Sigmoid colon (tissue), 4 donors: ENCODE measurements around the gene MMP28.

Experiments used
- EP300 ChIP-seq, 4 donors: sonication (generic); formaldehyde crosslinking; IDR thresholded peaks; one replicate each; pipeline ENCODE4 v1.6.1; 2017; ENCODE audit warnings: antibody characterized with exemption in 4 of 4
- POLR2A ChIP-seq, 2 donors: fragments of 450-650 bp; IDR thresholded peaks; one replicate each; pipeline ENCODE4 v1.6.1; 2016; ENCODE audit warnings: antibody characterized with exemption in 2 of 2, mild to moderate bottlenecking in 2 of 2, moderate library complexity in 2 of 2
- POLR2AphosphoS5 ChIP-seq, 4 donors: sonication (generic); formaldehyde crosslinking; IDR thresholded peaks; one replicate each; pipeline ENCODE4 v1.6.1; 2017; ENCODE audit warnings: antibody characterized with exemption in 4 of 4
- TF ChIP-seq, protein P1 (sequence below), 4 experiments: fragments of 450-650 bp in 3 of 4; fragments of 200-600 bp in 1 of 4; IDR thresholded peaks; one replicate each; pipeline ENCODE4 v1.5.1; 2016 to 2019; ENCODE audit warnings: antibody characterized with exemption in 4 of 4, mild to moderate bottlenecking in 3 of 4, moderate library complexity in 2 of 4

DNA sequence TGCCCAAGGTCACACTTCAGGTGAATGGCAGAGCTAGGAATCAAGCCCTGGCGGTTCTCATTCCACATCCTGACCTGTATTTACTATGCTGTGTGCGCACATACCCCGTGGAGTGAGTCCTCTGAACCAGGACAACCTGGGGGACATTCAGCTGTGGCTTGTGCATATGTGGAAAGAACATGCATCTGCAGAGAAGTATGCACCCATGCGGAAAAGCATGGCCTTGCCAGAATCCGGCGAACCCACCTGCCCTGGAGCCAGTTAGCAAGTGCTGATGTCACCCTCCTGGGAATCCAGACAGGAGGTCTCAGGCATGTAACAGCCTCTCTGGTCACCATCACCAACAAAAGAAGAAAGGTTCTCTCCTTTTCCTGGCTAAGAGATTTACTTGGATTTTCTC, 62.1 kb downstream of the MMP28 start:
- TF ChIP-seq POLR2A (IDR thresholded peaks at IDR 0.05), result no peak
- TF ChIP-seq, protein P1, sequence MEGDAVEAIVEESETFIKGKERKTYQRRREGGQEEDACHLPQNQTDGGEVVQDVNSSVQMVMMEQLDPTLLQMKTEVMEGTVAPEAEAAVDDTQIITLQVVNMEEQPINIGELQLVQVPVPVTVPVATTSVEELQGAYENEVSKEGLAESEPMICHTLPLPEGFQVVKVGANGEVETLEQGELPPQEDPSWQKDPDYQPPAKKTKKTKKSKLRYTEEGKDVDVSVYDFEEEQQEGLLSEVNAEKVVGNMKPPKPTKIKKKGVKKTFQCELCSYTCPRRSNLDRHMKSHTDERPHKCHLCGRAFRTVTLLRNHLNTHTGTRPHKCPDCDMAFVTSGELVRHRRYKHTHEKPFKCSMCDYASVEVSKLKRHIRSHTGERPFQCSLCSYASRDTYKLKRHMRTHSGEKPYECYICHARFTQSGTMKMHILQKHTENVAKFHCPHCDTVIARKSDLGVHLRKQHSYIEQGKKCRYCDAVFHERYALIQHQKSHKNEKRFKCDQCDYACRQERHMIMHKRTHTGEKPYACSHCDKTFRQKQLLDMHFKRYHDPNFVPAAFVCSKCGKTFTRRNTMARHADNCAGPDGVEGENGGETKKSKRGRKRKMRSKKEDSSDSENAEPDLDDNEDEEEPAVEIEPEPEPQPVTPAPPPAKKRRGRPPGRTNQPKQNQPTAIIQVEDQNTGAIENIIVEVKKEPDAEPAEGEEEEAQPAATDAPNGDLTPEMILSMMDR (IDR thresholded peaks at IDR 0.05), result no peak
- TF ChIP-seq POLR2AphosphoS5 (IDR thresholded peaks at IDR 0.05), result no peak
- no peak for TF ChIP-seq EP300 (IDR thresholded peaks at IDR 0.05)
